SK-N-SH treated with all-trans-retinoic acid at 6 μM for 48 hours (cell line): ENCODE measurements around the gene MMP24OS.

ENCODE experiments used
- ISL1 ChIP-seq: fragments of 250-450 bp; sonication (Bioruptor Pico); IDR thresholded peaks from 2 replicates; pipeline ENCODE4 v2.1.2; 2022; ENCODE audit warnings: mild to moderate bottlenecking, moderate library complexity
- POU6F1 ChIP-seq: fragments of 250-450 bp; sonication (Bioruptor Pico); IDR thresholded peaks from 2 replicates; pipeline ENCODE4 v1.8.0; 2021; ENCODE audit warnings: low read depth, mild to moderate bottlenecking, moderate library complexity, borderline replicate concordance
- RARB ChIP-seq: fragments of 250-450 bp; sonication (Bioruptor Pico); IDR thresholded peaks from 2 replicates; pipeline ENCODE4 v1.8.0; 2021; ENCODE audit warnings: mild to moderate bottlenecking, moderate library complexity
- SNAI2 ChIP-seq: fragments of 250-450 bp; sonication (Bioruptor Pico); IDR thresholded peaks from 2 replicates; pipeline ENCODE4 v1.5.0; 2020; ENCODE audit warnings: mild to moderate bottlenecking, moderate library complexity
- TOX ChIP-seq: fragments of 250-450 bp; sonication (Bioruptor Pico); IDR thresholded peaks from 2 replicates; pipeline ENCODE4 v1.8.0; 2021; ENCODE audit warnings: mild to moderate bottlenecking, moderate library complexity, borderline replicate concordance
- ZC3H10 ChIP-seq: fragments of 250-450 bp; sonication (Bioruptor Pico); IDR thresholded peaks from 2 replicates; pipeline ENCODE4 v1.5.1; 2021; ENCODE audit warnings: mild to moderate bottlenecking, moderate library complexity
- ZFP3 ChIP-seq: fragments of 250-450 bp; sonication (Bioruptor Pico); IDR thresholded peaks from 2 replicates; pipeline ENCODE4 v1.5.0; 2020; ENCODE audit warnings: mild to moderate bottlenecking, moderate library complexity
- ZFP30 ChIP-seq: fragments of 450-650 bp; formaldehyde crosslinking; IDR thresholded peaks from 2 replicates; pipeline ENCODE4 v1.5.0; 2022; ENCODE audit warnings: mild to moderate bottlenecking, moderate library complexity
- ZNF565 ChIP-seq: fragments of 450-650 bp; formaldehyde crosslinking; conservative IDR thresholded peaks from 2 replicates; pipeline ENCODE4 v1.5.0; 2020; ENCODE audit warnings: low read depth, mild to moderate bottlenecking, moderate library complexity
- TF ChIP-seq, protein P1 (sequence below): fragments of 250-450 bp; sonication (Bioruptor Pico); IDR thresholded peaks from 2 replicates; pipeline ENCODE4 v1.8.0; 2020; ENCODE audit warnings: mild to moderate bottlenecking, moderate library complexity, borderline replicate concordance
- TF ChIP-seq, protein P2 (sequence below): fragments of 250-450 bp; sonication (Bioruptor Pico); IDR thresholded peaks from 2 replicates; pipeline ENCODE4 v1.5.1; 2020; ENCODE audit warnings: low read depth, mild to moderate bottlenecking, moderate library complexity

GRCh38 chr20:35248641-35249475 lies 29.1 kb downstream of the MMP24OS start:
- TF ChIP-seq TOX (CRISPR knock-in tag) (no peak), RARB (CRISPR knock-in tag) (no peak), SNAI2 (no peak), ZFP30 (CRISPR knock-in tag) (no peak), ISL1 (no peak), POU6F1 (CRISPR knock-in tag) (no peak), ZFP3 (no peak), ZC3H10 (CRISPR knock-in tag) (no peak), ZNF565 (CRISPR knock-in tag) (no peak)
- TF ChIP-seq, protein P1, sequence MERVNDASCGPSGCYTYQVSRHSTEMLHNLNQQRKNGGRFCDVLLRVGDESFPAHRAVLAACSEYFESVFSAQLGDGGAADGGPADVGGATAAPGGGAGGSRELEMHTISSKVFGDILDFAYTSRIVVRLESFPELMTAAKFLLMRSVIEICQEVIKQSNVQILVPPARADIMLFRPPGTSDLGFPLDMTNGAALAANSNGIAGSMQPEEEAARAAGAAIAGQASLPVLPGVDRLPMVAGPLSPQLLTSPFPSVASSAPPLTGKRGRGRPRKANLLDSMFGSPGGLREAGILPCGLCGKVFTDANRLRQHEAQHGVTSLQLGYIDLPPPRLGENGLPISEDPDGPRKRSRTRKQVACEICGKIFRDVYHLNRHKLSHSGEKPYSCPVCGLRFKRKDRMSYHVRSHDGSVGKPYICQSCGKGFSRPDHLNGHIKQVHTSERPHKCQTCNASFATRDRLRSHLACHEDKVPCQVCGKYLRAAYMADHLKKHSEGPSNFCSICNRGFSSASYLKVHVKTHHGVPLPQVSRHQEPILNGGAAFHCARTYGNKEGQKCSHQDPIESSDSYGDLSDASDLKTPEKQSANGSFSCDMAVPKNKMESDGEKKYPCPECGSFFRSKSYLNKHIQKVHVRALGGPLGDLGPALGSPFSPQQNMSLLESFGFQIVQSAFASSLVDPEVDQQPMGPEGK (CRISPR knock-in tag), result no peak
- TF ChIP-seq, protein P2, sequence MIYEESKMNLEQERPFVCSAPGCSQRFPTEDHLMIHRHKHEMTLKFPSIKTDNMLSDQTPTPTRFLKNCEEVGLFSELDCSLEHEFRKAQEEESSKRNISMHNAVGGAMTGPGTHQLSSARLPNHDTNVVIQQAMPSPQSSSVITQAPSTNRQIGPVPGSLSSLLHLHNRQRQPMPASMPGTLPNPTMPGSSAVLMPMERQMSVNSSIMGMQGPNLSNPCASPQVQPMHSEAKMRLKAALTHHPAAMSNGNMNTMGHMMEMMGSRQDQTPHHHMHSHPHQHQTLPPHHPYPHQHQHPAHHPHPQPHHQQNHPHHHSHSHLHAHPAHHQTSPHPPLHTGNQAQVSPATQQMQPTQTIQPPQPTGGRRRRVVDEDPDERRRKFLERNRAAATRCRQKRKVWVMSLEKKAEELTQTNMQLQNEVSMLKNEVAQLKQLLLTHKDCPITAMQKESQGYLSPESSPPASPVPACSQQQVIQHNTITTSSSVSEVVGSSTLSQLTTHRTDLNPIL (CRISPR knock-in tag), result no peak
